ENCODE measurements around the gene SLC22A17. TPM values are rescaled to one million over a fixed set of nuclear protein-coding genes. Genes with fewer than 3 reads are reported as not detected.

The SLC22A17 gene
- total and polyA plus RNA-seq, 2 experiments from 2014 or later, result 44.4 to 62.9 TPM

GRCh38 chr14:23299986-23300686 lies 52.6 kb downstream of the SLC22A17 start:
- H3K9me3 ChIP-seq (ENCODE audit: low read depth), result no peaks in the 10 kb centered on the region
- no peaks in the 10 kb centered on the region for H3K36me3 ChIP-seq (replicated peaks; ENCODE audit: insufficient read depth, low read depth)
- TF ChIP-seq, protein P1, sequence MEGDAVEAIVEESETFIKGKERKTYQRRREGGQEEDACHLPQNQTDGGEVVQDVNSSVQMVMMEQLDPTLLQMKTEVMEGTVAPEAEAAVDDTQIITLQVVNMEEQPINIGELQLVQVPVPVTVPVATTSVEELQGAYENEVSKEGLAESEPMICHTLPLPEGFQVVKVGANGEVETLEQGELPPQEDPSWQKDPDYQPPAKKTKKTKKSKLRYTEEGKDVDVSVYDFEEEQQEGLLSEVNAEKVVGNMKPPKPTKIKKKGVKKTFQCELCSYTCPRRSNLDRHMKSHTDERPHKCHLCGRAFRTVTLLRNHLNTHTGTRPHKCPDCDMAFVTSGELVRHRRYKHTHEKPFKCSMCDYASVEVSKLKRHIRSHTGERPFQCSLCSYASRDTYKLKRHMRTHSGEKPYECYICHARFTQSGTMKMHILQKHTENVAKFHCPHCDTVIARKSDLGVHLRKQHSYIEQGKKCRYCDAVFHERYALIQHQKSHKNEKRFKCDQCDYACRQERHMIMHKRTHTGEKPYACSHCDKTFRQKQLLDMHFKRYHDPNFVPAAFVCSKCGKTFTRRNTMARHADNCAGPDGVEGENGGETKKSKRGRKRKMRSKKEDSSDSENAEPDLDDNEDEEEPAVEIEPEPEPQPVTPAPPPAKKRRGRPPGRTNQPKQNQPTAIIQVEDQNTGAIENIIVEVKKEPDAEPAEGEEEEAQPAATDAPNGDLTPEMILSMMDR (IDR thresholded peaks at IDR 0.05; ENCODE audit: poor library complexity), result no peak
- TF ChIP-seq EZH2phosphoT487 (IDR thresholded peaks at IDR 0.05; ENCODE audit: low read depth, severe bottlenecking, unreplicated experiment), result no peak
- TF ChIP-seq EZH2 (IDR thresholded peaks at IDR 0.05; ENCODE audit: borderline replicate concordance), result no peak
- peak overlapping the region; percentile 75 for H3K4me3 ChIP-seq
- H3K79me2 ChIP-seq, result peaks cover 13% of the 10 kb centered on the region
- H3K4me1 ChIP-seq (ENCODE audit: insufficient read depth), result peaks cover 15% of the 10 kb centered on the region
- peak overlapping the region; percentile 98 for H3K27ac ChIP-seq
- H3K4me2 ChIP-seq, result peak overlapping the region; percentile 75
- H2AFZ ChIP-seq, result peak overlapping the region; percentile 7
- no peaks in the 10 kb centered on the region for H4K20me1 ChIP-seq (ENCODE audit: insufficient read depth, poor library complexity, severe bottlenecking)
- 74% methylated on average over 10 of the region's 10 CpGs for WGBS (ENCODE audit: low lambda C conversion rate, missing lambda C conversion rate)
- no peaks in the 10 kb centered on the region for H3K9me2 ChIP-seq (replicated peaks; ENCODE audit: insufficient read depth)
- no peak for DNase-seq (ENCODE audit: low spot score)
- H3K27me3 ChIP-seq, result no peaks in the 10 kb centered on the region

- Histone ChIP-seq H4K20me1 (ENCODE audit: insufficient read depth, poor library complexity, severe bottlenecking) (no peaks in the 10 kb centered on the region), H3K27ac (peak overlapping the region; percentile 98), H3K4me2 (peak overlapping the region; percentile 38), H3K4me3 (no peak overlapping the region), H3K36me3 (replicated peaks; ENCODE audit: insufficient read depth, low read depth) (no peaks in the 10 kb centered on the region), H3K4me1 (ENCODE audit: insufficient read depth) (peaks cover 15% of the 10 kb centered on the region), H2AFZ (no peak overlapping the region), H3K9me3 (ENCODE audit: low read depth) (no peaks in the 10 kb centered on the region), H3K9me2 (replicated peaks; ENCODE audit: insufficient read depth) (no peaks in the 10 kb centered on the region), H3K27me3 (no peaks in the 10 kb centered on the region), H3K79me2 (peaks cover 10% of the 10 kb centered on the region)
- TF ChIP-seq, protein P1 (IDR thresholded peaks at IDR 0.05; ENCODE audit: poor library complexity), result peak; percentile 47
- TF ChIP-seq EZH2phosphoT487 (IDR thresholded peaks at IDR 0.05; ENCODE audit: low read depth, severe bottlenecking, unreplicated experiment), result no peak
- no peak for TF ChIP-seq EZH2 (IDR thresholded peaks at IDR 0.05; ENCODE audit: borderline replicate concordance)
- 88% methylated on average over 2 of the region's 2 CpGs for WGBS (ENCODE audit: low lambda C conversion rate, missing lambda C conversion rate)
- peak; percentile 68 for DNase-seq (ENCODE audit: low spot score)
Measured at GRCh38 chr14:23299211-23299957, 53.3 kb downstream of the SLC22A17 start.

- Histone ChIP-seq H3K9me3 (ENCODE audit: low read depth) (no peaks in the 10 kb centered on the region), H3K4me1 (ENCODE audit: insufficient read depth) (peaks cover 15% of the 10 kb centered on the region), H3K4me3 (no peak overlapping the region), H3K36me3 (replicated peaks; ENCODE audit: insufficient read depth, low read depth) (no peaks in the 10 kb centered on the region), H4K20me1 (ENCODE audit: insufficient read depth, poor library complexity, severe bottlenecking) (no peaks in the 10 kb centered on the region), H3K27me3 (peaks cover 3% of the 10 kb centered on the region), H3K27ac (no peak overlapping the region), H3K4me2 (no peak overlapping the region), H2AFZ (no peak overlapping the region), H3K9me2 (replicated peaks; ENCODE audit: insufficient read depth) (no peaks in the 10 kb centered on the region), H3K79me2 (peaks cover 4% of the 10 kb centered on the region)
- DNase-seq (ENCODE audit: low spot score), result no peak
- WGBS (ENCODE audit: low lambda C conversion rate, missing lambda C conversion rate), result 93% methylated on average over 7 of the region's 7 CpGs
- TF ChIP-seq EZH2 (IDR thresholded peaks at IDR 0.05; ENCODE audit: borderline replicate concordance) (no peak), EZH2phosphoT487 (IDR thresholded peaks at IDR 0.05; ENCODE audit: low read depth, severe bottlenecking, unreplicated experiment) (no peak)
- TF ChIP-seq, protein P1 (IDR thresholded peaks at IDR 0.05; ENCODE audit: poor library complexity), result no peak
Measured at GRCh38 chr14:23297611-23298277, 54.9 kb downstream of the SLC22A17 start.

Measured in hepatocyte (in vitro differentiated cells).